GM19328 (cell line): ENCODE data around the gene RYR1.
"Not testable (repeated sequence)": the region's sequence is repeated elsewhere in the genome, so short reads cannot be mapped to it uniquely, and the experiment has no call there.

Experiments
- ATAC-seq: cut with Tn5 transposase; IDR thresholded peaks from one replicate; pipeline ENCODE4 v1.9.1; 2021; ENCODE audit warnings: mild to moderate bottlenecking, moderate library complexity; ENCODE audit not compliant: unreplicated experiment

RYR1 gene

GRCh38 chr19:38455031-38455430 lies 21.5 kb downstream of the RYR1 start:
- no peak for ATAC-seq

- ATAC-seq, result no peak
These were observed 23.7 kb downstream of the RYR1 start for GRCh38 chr19:38457202-38457601.

- no peak for ATAC-seq
These were observed 24.4 kb downstream of the RYR1 start for GRCh38 chr19:38457690-38458405.

- no peak for ATAC-seq
These were observed 25.5 kb downstream of the RYR1 start for GRCh38 chr19:38458991-38459390.

- ATAC-seq, result no peak
These were observed 29.9 kb downstream of the RYR1 start for GRCh38 chr19:38463365-38463764.

GRCh38 chr19:38464421-38465082 lies 31.1 kb downstream of the RYR1 start:
- no peak for ATAC-seq

GRCh38 chr19:38466050-38466449 lies 32.6 kb downstream of the RYR1 start:
- ATAC-seq, result no peak

GRCh38 chr19:38467541-38468525 lies 34.3 kb downstream of the RYR1 start:
- no peak for ATAC-seq

- ATAC-seq, result no peak
These were observed 35.7 kb downstream of the RYR1 start for GRCh38 chr19:38469151-38469550.

GRCh38 chr19:38470788-38471480 lies 37.4 kb downstream of the RYR1 start:
- no peak for ATAC-seq

GRCh38 chr19:38472725-38473124 lies 39.2 kb downstream of the RYR1 start:
- ATAC-seq, result not testable (repeated sequence)

GRCh38 chr19:38473201-38473600 lies 39.7 kb downstream of the RYR1 start:
- no peak for ATAC-seq

- no peak for ATAC-seq
These were observed 41.7 kb downstream of the RYR1 start for GRCh38 chr19:38475176-38475575.

- ATAC-seq, result no peak
These were observed 44.9 kb downstream of the RYR1 start for GRCh38 chr19:38478273-38478971.

- ATAC-seq, result no peak
These were observed 49.0 kb downstream of the RYR1 start for GRCh38 chr19:38482496-38482895.

GRCh38 chr19:38483016-38483630 lies 49.6 kb downstream of the RYR1 start:
- no peak for ATAC-seq

- ATAC-seq, result no peak
These were observed 51.3 kb downstream of the RYR1 start for GRCh38 chr19:38484747-38485146.

- ATAC-seq, result no peak
These were observed 52.2 kb downstream of the RYR1 start for GRCh38 chr19:38485541-38486285.

GRCh38 chr19:38486731-38487336 lies 53.3 kb downstream of the RYR1 start:
- ATAC-seq, result no peak
